ENCODE results near the gene DEK.
A peak's percentile ranks its signal among the peaks of the same experiment; 100 is the strongest.
"Not testable (repeated sequence)": the region's sequence is repeated elsewhere in the genome, so short reads cannot be mapped to it uniquely, and the experiment has no call there.

DEK gene

DNA sequence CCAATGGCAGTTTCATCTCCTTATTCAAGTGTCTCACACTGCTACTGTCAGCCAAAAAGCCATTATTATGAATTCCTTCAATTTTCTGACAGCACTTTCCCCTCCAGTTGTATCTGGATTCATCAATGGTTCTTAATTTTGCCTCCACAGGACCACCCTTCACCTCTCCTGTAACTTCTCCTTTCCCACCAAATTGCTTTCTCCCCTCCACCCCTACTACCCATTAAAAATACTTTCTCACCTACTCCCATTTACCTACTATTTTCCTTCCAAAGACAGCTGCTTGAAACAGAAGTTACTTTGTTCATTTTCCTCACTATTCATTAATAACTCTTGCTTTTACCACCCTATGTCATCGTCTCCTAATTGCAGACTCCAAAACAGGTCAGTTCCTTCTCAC lies 29.8 kb downstream of the DEK start:
- no peak for DNase-seq

DNA sequence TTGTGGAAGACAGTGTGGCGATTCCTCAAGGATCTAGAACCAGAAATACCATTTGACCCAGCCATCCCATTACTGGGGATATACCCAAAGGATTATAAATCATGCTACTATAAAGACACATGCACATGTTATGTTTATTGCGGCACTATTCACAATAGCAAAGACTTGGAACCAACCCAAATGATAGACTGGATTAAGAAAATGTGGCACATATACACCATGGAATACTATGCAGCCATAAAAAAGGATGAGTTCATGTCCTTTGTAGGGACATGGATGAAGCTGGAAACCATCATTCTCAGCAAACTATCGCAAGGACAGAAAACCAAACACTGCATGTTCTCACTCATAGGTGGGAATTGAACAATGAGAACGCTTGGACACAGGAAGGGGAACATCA lies 30.6 kb downstream of the DEK start:
- DNase-seq, result not testable (repeated sequence)

DNA sequence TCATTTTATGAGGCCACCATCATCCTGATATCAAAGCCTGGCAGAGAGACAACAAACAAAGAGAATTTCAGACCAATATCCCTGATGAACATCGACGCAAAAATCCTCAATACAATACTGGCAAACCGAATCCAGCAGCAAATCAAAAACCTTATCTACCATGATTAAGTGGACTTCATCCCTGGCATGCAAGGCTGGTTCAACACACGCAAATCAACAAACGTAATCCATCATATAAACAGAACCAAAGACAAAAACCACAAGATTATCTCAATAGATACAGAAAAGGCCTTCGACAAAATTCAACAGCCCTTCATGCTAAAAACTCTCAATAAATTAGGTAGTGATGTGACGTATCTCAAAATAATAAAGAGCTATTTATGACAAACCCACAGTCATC lies 32.5 kb downstream of the DEK start:
- not testable (repeated sequence) for DNase-seq

DNA sequence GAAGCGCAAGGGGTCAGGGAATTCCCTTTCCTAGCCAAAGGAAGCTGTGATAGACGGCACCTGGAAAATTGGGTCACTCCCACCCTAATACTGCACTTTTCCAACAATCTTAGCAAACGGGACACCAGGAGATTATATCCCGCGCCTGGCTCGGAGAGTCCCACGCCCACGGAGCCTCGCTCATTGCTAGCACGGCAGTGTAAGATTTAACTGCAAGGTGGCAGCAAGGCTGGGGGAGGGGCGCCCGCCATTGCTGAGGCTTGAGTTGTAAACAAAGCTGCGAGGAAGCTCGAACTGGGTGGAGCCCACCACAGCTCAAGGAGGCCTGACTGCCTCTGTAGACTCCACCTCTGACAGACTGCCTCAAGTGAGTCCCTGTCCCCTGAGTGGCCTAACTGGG lies 35.7 kb downstream of the DEK start:
- not testable (repeated sequence) for DNase-seq

DNA sequence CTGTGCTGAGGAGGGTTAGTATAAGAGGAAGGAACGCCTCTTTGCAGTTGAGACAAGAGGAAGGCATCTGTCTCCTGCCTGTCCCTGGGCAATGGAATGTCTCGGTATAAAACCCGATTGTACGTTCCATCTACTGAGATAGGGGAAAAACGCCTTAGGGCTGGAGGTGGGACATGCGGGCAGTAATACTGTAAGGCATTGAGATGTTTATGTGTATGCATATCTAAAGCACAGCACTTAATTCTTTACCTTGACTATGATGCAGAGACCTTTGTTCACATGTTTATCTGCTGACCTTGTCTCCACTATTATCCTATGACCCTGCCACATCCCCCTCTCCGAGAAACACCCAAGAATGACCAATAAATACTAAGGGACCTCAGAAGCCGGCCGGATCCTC lies 37.2 kb downstream of the DEK start:
- not testable (repeated sequence) for DNase-seq

DNA sequence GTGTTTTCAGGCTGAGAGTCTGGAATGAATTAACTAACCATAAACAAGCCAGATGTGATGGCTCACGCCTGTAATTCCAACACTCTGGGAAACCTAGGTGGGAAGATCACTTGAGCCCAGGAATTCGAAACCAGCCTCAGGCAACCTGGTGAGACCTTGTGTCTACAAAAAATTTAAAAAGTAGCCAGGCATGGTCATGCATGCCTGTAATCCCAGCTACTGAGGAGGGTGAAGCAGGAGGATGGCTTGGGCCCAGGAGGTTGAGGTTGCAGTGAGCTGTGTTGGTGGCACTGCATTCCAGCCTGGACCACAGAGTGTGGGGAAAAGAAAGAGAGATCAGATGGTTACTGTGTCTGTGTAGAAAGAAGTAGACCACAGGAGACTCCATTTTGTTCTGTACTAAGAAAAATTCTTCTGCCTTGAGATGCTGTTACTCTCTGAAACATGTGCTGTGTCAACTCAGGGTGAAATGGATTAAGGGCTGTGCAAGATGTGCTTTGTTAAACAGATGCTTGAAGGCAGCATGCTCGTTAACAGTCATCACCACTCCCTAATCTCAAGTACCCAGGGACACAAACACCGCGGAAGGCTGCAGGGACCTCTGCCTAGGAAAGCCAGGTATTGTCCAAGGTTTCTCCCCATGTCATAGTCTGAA lies 37.8 kb downstream of the DEK start:
- not testable (repeated sequence) for DNase-seq

DNA sequence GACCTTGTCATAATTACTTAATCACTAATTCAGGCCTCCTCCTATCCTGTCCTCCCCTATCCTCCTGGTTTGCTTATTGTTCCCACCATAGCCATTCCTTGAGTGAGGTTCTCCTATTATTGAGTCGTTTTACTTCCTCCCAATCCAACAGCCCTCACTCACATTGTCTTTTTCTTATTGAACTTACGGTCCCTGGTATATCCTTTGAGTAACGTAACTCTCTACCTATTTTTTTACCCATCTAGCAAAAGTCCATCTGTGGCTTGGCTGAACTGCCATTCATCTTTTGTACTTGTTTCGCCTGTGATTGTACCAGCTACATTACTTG lies 43.1 kb downstream of the DEK start:
- no peak for DNase-seq

DNA sequence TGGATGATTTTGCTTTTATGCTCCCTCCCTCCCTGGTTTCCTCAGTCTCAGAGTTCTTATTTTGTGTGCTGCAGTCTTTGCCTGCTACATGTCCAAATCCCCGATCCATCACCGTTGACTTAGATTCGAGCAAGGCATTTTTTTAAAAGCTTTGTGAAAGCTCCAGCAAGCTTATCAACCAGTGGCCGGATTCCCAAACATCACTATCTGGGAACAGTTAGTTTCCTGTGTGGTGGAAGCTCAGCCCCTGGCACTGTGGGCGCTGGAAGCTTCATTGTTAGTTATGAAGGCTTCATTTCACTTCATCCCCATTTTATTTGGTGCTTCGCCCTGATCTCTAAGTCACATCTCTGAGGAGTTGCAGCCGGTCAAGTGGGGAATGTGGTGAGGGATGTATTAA lies 44.7 kb downstream of the DEK start:
- DNase-seq, result no peak

DNA sequence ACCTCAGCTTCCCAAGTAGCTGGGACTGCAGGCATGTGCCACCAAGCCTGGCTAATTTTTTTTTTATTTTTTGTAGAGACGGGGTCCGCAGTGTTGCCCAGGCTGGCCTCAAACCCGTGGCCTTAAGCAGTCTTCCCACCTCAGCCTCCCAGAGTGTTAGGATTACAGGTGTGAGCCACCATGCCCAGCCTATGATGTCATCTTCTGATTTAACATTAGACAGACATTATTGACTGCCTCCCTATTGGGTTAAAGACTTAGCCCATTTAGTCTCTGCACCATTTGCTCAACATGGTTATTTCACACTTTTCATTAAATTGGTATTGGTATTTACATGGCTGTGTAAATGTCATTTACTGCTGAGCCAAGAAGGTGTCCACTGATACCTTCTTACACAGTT lies 46.1 kb downstream of the DEK start:
- no peak for DNase-seq

DNA sequence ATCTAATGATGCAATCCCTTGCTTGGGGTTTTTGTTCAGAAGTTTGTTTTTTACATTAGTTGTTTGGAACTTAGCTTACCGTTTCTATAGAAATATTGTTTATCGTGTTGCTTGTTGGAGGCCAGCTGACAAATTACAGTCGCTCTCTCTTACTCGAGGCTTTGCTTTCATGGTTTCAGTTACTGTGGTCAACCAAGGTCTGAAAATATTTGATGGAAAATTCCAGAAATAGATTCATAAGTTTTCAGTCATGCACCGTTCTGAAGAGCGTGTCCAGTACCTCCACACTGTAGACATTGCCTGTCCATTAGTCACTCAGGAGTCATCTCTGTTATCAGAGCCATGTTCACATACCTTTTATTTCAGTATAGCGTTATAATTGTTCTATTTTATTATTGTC lies 47.9 kb downstream of the DEK start:
- peak; percentile 6 for DNase-seq

DNA sequence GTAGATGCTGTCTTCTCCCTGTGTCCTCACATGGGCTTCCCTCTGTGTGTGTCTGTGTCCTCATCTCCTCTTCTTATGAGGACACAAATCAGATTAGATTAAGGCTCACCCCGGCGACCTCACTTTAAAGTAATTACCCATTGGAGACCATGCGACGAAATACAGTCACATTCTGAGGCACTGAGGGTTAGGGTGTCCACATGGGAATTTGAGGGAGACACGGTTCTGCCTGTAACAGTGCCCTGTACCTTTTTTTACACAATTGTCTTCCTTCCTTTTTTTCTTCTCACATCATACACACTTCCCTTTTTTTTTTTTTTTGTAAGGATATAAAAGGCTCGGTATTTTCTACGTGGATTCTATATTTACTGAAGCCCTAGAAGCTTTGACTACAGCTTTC lies 48.9 kb downstream of the DEK start:
- DNase-seq, result peak; percentile 76

DNA sequence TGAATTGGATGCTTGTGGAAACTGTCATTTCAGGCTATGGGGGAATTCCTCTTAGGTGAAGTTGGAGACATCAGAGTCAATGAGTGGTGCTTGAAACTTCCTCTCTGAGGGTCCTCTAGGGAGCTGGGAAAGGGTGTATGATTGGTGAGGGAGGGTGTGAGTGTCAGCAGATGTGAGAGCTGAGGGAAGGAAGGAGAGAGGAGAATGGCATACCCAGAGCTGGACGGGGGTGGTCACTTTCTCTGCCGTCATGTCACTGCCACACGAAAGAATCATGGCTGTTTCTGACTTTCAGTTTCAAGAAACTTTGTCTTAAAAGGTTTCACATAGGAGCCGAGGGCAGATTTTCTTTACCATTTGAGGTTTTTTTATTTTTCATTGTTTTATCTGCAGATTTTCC lies 50.3 kb downstream of the DEK start:
- DNase-seq, result no peak

DNA sequence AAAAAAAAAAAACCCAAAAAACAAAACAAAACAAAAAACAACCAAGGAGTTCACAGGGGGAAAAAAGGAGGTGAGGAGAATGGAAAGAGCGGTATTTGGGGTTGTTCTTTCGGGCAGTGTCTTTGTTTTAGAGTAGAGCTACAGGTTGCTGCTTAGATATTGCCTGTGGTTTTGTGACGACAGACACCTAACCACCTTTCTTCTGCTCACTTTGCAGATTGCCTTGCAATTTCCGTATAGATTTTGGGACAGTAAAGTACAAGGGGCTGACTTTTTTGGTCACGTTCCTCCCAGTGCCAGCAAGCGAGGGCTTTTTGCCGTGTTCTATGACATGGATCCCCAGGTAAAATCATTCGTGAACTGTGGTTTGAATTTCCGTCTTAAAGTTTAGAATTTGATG lies 50.9 kb downstream of the DEK start:
- DNase-seq, result no peak

DNA sequence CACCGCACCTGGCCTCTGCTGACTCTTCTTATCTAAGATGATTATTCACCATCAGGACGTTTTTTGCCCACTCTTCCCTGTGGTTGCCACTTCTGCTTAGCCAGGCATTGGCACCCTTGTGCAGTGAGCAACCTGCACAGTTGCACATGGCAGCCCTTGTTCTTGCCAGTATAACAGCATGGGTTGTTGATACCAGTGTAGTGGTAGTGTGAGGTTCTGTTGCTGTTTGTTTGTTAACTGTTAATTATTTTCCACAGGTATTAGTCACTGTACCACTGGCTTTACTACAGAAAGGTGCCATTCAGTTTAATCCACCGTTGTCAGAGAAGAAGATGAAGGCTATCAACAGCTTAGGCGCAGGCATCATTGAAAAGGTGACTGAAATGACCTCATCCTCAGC lies 52.1 kb downstream of the DEK start:
- no peak for DNase-seq

DNA sequence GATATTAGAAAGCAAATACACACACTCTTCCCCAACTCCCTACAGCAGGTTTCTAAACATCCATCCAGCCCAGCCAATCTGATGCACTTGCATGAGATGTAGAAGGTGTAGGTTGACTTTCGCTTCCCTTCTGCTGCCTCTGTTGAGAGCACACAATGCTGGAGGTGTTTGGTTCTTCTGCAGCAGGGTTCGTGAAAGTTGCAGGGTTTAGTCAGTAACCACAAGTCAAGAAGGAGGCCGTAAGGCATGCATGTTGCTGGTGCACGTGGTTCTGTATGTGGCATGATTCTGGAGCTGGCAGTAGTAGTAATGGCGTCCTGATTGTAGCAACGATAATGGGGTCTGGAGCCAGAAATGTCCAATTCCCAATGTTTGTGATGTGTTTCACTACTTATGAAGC lies 53.0 kb downstream of the DEK start:
- no peak for DNase-seq

DNA sequence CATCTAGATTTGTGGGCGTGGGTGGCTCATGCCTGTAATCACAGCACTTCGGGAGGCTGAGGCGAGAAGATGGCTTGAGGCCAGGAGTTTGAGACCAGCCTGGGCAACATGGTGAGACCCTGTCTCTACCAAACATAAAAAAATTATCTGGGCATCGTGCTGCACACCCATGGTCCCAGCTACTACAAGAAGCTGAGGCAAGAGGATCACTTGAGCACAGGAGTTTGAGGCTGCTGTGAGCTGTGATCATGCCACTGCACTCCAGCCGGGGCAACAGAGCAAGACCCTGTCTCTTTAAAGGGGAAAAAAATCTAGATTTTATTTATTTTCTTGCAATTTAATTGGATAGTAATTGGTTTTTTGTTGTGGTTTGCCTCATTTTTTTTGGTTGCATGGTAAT lies 53.6 kb downstream of the DEK start:
- no peak for DNase-seq

DNA sequence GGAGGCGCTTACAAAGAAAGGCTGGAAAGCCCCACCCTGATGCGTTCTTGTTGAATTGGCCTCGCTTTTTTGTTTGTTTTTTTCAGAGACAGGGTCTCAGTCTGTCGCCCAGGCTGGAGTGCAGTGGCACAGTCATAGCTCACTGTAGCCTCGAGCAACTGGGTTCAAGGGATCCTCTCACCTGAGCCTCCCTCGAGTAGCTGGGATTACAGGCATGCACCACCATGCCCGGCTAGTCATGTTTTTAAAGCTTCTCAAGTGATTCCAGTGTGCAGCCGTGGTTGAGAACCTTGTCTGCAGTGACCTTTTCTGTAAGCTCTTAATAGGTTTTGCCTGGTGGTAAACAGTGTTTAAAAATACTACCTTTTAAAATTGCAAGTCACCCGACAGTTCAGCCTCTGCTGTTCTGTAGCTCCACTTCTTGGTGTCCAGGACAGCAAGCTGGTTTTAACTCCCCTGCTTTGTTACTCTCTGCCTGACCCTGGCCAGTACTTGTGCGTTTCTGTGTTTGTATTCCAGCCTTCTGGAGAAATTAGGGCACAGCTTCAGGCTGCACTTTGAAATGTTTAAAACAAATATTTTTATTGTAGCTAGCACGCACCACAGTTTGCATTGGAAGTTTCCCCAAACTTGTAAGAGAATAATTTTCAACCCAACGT lies 54.7 kb downstream of the DEK start:
- no peak for DNase-seq

DNA sequence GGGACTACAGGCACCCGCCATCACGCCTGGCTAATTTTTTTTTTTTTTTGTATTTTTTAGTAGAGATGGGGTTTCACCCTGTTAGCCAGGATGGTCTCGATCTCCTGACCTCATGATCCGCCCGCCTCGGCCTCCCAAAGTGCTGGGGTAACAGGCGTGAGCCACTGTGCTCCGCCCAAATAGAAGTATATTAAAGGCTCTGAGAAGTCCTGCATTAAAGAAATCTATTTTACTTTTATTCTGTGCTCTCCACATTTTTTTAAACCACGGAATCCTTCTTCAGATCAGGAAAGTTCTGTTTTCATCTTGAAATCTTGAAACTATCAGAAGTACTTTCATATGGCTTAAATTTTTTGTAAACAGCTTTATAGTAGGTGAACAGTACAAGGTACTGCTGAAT lies 55.6 kb downstream of the DEK start:
- not testable (repeated sequence) for DNase-seq

DNA sequence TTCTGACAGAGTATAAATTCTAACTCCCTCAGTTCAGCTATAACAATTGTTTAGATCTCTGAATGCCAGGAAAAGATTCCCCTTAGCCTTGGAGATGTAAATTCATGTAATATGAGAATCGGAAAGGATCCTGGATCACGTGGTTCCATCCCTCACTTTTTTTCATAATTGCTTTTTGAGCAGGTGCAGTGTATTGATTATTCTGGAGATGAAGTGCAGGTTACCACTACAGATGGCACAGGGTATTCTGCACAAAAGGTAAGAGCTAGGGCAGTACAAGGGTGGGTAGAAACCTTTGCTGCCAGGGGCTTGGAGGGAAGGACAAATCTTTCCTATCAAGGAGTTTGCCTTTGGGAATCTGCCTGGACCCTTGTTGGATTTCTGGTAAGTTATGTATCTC lies 56.4 kb downstream of the DEK start:
- DNase-seq, result no peak

DNA sequence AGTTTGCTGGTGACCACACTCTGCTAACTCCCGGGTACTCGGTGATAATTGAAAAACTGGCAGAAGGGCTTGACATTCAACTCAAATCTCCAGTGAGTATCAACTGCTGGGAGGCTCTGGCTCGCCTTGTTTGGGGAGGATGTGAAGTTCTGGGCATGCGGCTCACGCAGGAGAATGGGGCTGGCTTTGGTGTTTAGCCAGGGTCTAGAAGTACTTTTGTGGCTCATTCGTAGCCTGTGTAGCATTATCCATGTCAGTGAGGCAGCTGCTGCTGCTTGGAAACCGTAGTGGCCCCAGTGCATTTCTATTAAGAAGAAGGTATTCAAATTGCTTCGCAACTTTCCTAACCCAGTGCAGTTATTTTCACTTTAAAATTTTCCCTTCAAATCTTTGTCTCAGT lies 56.9 kb downstream of the DEK start:
- DNase-seq, result no peak

DNA sequence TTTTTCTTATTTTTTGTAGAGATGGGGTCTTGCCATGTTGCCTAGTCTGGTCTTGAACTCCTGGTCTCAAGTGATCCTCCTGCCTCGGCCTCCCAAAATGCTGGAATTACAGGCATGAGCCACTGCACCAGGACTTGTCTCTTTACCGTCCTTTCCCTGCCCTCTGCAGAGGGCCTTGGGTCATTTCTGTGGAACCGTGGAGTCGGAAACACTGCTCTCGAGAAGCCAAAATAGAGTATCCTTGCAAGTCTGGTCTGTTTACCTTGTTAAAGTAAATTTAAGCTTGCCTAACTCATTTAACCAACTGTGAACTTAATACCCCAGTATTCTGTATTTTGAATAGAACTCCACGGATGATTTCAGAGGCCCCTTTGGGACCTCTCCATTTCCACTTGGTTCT lies 57.7 kb downstream of the DEK start:
- no peak for DNase-seq

DNA sequence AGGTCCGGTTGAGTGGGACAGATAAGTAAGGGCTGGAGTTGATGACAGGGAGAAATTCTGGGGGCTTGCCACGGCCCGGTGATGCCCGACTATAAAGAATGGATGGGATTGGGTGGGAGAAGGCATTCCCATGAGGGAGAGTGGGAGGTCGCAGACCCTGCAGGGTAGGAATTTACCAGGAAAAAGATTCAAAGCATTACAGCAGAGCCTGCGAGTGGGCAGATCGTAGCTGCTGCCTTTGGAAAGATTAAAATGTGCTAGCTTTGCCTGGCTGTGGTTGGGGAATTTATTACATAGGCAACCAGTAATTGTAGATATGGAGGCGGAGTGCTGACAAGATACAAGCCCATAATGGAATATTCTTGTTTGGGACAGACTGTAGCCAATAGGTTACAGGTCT lies 59.6 kb downstream of the DEK start:
- DNase-seq, result no peak

DNA sequence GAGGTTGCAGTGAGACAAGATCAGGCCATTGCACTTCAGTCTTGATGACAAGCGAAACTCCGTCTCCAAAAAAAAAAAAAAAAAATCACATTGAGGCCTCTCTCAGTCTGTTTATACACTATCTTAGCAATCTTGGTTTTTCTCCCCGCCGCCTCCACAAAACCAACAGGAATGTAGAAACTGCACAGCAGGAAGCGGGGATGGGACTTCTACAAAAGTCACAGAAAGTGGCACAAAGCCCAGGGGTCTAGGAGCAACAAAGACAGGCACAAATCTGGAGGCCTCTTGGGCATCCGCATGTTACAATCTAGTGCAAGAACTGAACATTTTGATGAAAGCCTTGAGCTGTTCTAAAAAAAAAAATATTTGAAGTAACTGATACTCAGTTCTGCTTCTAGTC lies 60.5 kb downstream of the DEK start:
- no peak for DNase-seq

DNA sequence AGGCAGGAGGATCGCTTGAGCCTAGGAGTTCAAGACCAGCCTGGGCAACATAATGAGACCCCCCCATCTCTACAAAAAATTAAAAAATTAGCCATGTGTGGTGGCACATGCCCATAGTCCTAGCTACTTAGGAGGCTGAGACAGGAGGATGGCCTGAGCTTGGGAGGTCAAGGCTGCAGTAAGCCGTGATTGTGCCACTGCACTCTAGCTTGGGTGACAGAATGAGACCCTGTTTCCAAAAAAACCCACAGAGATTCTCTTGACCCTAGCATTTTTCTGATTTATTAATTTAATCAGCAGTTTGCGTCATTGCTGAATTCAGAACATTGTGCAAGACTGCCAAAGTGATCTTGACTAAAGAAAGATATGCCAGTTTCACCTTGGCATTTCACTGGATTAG lies 72.3 kb downstream of the DEK start:
- no peak for DNase-seq

DNA sequence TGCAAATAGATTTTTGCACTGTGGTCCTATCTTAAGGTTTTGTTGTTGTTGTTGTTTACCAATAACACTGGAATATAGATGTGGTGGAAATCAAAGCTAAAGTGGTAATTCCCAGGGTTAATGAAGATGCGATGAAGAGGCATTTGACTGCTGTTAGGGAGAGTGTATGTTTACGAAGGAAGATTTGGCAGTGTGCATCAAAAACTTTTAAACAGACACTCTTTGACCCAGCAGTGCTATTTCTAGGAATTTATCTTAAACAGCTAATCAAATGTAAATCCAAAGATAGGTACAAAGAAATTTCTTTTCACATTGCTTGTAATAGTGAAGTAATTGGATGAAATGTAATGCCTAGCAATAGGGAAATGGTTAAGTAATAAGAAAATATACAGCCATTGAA lies 75.1 kb downstream of the DEK start:
- DNase-seq, result no peak

All from MV-4-11 (cell line).